Measurements from ENCODE around the gene LSP1.

LSP1 gene

DNA sequence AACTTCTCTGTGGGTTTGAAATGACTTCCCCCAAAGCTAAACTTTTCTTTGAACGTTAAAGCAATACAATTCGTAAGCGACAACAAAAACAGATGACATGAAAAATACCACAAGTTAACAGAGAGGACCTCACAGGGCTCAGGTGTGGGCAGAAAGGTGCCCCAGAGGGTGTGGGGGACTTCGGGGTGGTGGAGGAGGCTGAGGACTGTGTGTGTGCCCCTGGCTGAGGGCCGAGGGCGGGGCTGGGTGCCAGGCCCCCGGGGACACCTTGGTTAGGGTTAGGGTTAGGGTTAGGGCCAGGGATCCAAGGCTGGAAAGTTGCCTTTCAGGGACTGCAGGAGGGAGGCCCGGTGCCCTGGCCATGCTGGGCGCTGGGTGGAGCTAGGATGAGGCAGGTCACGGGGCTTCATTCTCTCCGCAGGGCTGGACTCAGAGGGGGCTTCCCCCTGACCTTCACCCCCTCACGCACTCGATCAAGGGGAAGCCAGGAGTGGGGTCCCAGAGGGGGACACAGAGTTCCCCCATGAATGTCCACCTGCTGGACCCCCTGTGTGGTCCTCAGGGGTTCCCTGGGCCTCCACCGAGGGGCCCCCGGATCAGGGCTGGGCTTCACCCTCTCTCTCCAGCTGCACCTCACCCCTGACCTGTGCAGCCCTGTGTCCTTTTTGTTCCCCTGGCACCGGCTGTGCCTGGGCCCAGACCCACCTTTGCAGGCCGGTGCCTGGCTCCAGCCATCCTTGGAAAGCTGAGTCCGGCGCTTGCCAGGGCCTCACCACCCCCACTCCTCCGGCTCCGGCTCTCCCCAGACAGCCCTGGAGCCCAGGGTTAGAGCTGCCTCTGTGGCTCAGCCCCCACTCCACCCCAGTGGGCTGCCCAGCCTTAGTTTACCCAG is 7.1 kb upstream of the LSP1 start:
- no peak overlapping the region for H3K27ac ChIP-seq (ENCODE audit: low read length)
- DNase-seq: no peak
- no peaks in the 10 kb centered on the region; the same call in 1 of the 2 replicates for H3F3A ChIP-seq (ENCODE audit: insufficient read depth, low read length)
- no peaks in the 10 kb centered on the region for H3K36me3 ChIP-seq (replicated peaks; ENCODE audit: insufficient read depth, low read length)
- H2AFZ ChIP-seq (ENCODE audit: low read length): no peak overlapping the region
- H3K4me1 ChIP-seq (ENCODE audit: low read length): peaks cover 10% of the 10 kb centered on the region
- TF ChIP-seq EZH2phosphoT487 (IDR thresholded peaks at IDR 0.05; ENCODE audit: low read length): no peak
- TF ChIP-seq EZH2 (optimal IDR thresholded peaks at IDR 0.05; ENCODE audit: low read depth, low read length): no peak
- TF ChIP-seq, protein P1, sequence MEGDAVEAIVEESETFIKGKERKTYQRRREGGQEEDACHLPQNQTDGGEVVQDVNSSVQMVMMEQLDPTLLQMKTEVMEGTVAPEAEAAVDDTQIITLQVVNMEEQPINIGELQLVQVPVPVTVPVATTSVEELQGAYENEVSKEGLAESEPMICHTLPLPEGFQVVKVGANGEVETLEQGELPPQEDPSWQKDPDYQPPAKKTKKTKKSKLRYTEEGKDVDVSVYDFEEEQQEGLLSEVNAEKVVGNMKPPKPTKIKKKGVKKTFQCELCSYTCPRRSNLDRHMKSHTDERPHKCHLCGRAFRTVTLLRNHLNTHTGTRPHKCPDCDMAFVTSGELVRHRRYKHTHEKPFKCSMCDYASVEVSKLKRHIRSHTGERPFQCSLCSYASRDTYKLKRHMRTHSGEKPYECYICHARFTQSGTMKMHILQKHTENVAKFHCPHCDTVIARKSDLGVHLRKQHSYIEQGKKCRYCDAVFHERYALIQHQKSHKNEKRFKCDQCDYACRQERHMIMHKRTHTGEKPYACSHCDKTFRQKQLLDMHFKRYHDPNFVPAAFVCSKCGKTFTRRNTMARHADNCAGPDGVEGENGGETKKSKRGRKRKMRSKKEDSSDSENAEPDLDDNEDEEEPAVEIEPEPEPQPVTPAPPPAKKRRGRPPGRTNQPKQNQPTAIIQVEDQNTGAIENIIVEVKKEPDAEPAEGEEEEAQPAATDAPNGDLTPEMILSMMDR (IDR thresholded peaks at IDR 0.05; ENCODE audit: low read length): no peak
- H3K9ac ChIP-seq (ENCODE audit: low read length): no peak overlapping the region
- no peaks in the 10 kb centered on the region for H3K9me3 ChIP-seq (replicated peaks; ENCODE audit: insufficient read depth, low read length)
- H4K20me1 ChIP-seq (ENCODE audit: insufficient read depth, low read length): no peaks in the 10 kb centered on the region
- no peak overlapping the region for H3K4me2 ChIP-seq (ENCODE audit: low read depth, low read length)
- peaks cover 42% of the 10 kb centered on the region for H3K27me3 ChIP-seq (replicated peaks; ENCODE audit: insufficient read depth, low read length)
- no peak overlapping the region for H3K4me3 ChIP-seq (ENCODE audit: low read length)
- no peaks in the 10 kb centered on the region for H3K79me2 ChIP-seq (ENCODE audit: low read length)
- no peaks in the 10 kb centered on the region for H3K9me2 ChIP-seq (replicated peaks; ENCODE audit: insufficient read depth, low read length)

DNA sequence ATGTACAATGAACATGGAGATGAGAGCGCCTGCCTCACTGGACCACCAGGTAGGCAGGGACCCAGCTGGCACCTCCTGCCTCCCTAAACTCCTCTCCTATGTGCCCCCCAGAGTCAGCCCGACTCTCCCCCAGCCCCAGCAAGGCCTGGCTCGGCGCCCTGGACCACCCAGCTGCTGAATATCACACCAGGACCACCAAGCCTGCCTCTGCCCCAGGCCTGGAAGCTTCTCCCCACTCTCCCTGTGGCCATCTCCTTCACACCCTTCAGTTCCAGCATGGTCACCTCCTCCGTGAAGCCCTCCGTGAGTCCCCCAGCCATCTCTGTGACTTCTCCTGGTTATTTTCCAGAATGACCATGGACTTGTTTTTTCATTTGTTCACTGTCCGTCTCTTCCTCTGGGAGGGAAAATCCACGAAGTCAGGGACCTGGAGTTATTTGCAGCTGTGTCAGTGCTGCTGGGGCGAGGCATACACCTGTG is 6.4 kb upstream of the LSP1 start:
- Histone ChIP-seq H3K9me3 (replicated peaks; ENCODE audit: insufficient read depth, low read length) (no peaks in the 10 kb centered on the region), H3K27me3 (replicated peaks; ENCODE audit: insufficient read depth, low read length) (peaks cover 42% of the 10 kb centered on the region), H3K36me3 (replicated peaks; ENCODE audit: insufficient read depth, low read length) (no peaks in the 10 kb centered on the region)

DNA sequence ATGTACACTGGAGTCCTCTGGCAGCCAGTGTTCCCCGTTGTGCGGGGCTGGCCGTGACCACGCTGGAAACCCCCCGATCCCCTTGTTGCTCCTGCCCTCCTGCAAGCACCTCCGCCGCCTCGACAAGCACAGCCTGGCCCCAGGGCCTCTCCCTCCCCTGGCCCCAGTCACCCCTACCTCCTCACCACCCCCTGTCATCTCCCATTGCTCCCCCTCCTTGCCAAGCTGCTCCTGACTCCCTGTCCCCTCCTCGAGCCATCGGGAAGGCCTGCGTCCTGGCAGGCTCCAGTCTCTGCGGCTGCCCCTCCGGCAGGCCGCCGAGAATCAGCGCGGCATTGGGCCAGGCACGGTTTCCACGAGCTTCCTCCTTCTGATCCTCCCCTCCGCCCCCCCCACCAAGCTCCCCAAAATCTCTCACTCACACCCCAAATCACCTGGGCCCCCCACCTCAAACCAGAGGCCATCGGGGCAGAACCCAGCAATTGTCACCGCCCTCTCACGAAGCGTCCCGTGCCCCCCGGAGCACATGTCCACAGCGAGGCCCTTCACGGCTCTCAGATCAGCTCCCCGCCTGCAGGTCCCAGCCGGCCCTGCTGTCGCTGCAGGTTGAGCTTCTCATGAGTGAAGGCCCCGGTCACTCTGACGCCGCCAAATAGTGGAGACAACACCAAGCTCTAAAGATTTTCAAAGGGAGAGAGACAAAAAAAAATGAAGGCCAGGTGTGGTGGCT is 5.7 kb upstream of the LSP1 start:
- no peaks in the 10 kb centered on the region for H3K79me2 ChIP-seq (ENCODE audit: low read length)
- H3K4me2 ChIP-seq (ENCODE audit: low read depth, low read length): no peak overlapping the region
- H3K27ac ChIP-seq (ENCODE audit: low read length): no peak overlapping the region
- H4K20me1 ChIP-seq (ENCODE audit: insufficient read depth, low read length): no peaks in the 10 kb centered on the region
- TF ChIP-seq EZH2 (optimal IDR thresholded peaks at IDR 0.05; ENCODE audit: low read depth, low read length) (no peak), EZH2phosphoT487 (IDR thresholded peaks at IDR 0.05; ENCODE audit: low read length) (no peak)
- TF ChIP-seq, protein P1 (IDR thresholded peaks at IDR 0.05; ENCODE audit: low read length): no peak
- H3K36me3 ChIP-seq (replicated peaks; ENCODE audit: insufficient read depth, low read length): no peaks in the 10 kb centered on the region
- H3K9me2 ChIP-seq (replicated peaks; ENCODE audit: insufficient read depth, low read length): no peaks in the 10 kb centered on the region
- no peaks in the 10 kb centered on the region for H3K9me3 ChIP-seq (replicated peaks; ENCODE audit: insufficient read depth, low read length)
- H3F3A ChIP-seq (ENCODE audit: insufficient read depth, low read length): peaks cover 7% of the 10 kb centered on the region; the same call in 1 of the 2 replicates
- H3K9ac ChIP-seq (ENCODE audit: low read length): no peak overlapping the region
- no peak overlapping the region for H3K4me3 ChIP-seq (ENCODE audit: low read length)
- peaks cover 42% of the 10 kb centered on the region for H3K27me3 ChIP-seq (replicated peaks; ENCODE audit: insufficient read depth, low read length)
- DNase-seq: no peak
- H3K4me1 ChIP-seq (ENCODE audit: low read length): peaks cover 20% of the 10 kb centered on the region
- no peak overlapping the region for H2AFZ ChIP-seq (ENCODE audit: low read length)

More for the DNA sequence above, 6.4 kb upstream of the LSP1 start:
- Histone ChIP-seq H3K4me2 (ENCODE audit: low read depth, low read length) (no peak overlapping the region), H3K4me3 (ENCODE audit: low read length) (no peak overlapping the region), H3K27ac (ENCODE audit: low read length) (no peak overlapping the region), H3K4me1 (ENCODE audit: low read length) (peaks cover 14% of the 10 kb centered on the region), H3K9ac (ENCODE audit: low read length) (no peak overlapping the region), H3K79me2 (ENCODE audit: low read length) (no peaks in the 10 kb centered on the region), H3F3A (ENCODE audit: insufficient read depth, low read length) (peaks cover 2% of the 10 kb centered on the region; the same call in 1 of the 2 replicates), H3K9me2 (replicated peaks; ENCODE audit: insufficient read depth, low read length) (no peaks in the 10 kb centered on the region), H4K20me1 (ENCODE audit: insufficient read depth, low read length) (no peaks in the 10 kb centered on the region), H2AFZ (ENCODE audit: low read length) (no peak overlapping the region)
- DNase-seq: no peak
- TF ChIP-seq EZH2 (optimal IDR thresholded peaks at IDR 0.05; ENCODE audit: low read depth, low read length) (no peak), EZH2phosphoT487 (IDR thresholded peaks at IDR 0.05; ENCODE audit: low read length) (no peak)
- TF ChIP-seq, protein P1 (IDR thresholded peaks at IDR 0.05; ENCODE audit: low read length): no peak

Data from MM.1S (cell line).